Activated CD8-positive, alpha-beta memory T cell treated with anti-CD3 and anti-CD28 coated beads for 24 hours (primary cell): Measurements from ENCODE around the gene RYR2.
"Not testable (repeated sequence)": the region's sequence is repeated elsewhere in the genome, so short reads cannot be mapped to it uniquely, and the experiment has no call there.

Experiments
- DNase-seq: peaks from one replicate; pipeline ENCODE4 v3.0.0-alpha.2; 2020

Gene RYR2

GRCh38 chr1:237371477-237371876, 329.5 kb downstream of the RYR2 start:
- DNase-seq, result not testable (repeated sequence)

GRCh38 chr1:237383791-237384190, 341.8 kb downstream of the RYR2 start:
- no peak for DNase-seq

- DNase-seq, result no peak
Measured at GRCh38 chr1:237384213-237384612, 342.2 kb downstream of the RYR2 start.

GRCh38 chr1:237386362-237387143, 344.6 kb downstream of the RYR2 start:
- DNase-seq, result no peak

- no peak for DNase-seq
Measured at GRCh38 chr1:237387144-237387505, 345.1 kb downstream of the RYR2 start.

GRCh38 chr1:237390823-237391222, 348.8 kb downstream of the RYR2 start:
- no peak for DNase-seq

- DNase-seq, result no peak
Measured at GRCh38 chr1:237393632-237394031, 351.6 kb downstream of the RYR2 start.

GRCh38 chr1:237394281-237394680, 352.3 kb downstream of the RYR2 start:
- no peak for DNase-seq

GRCh38 chr1:237396426-237396825, 354.4 kb downstream of the RYR2 start:
- DNase-seq, result no peak

GRCh38 chr1:237398751-237399150, 356.8 kb downstream of the RYR2 start:
- no peak for DNase-seq

- DNase-seq, result no peak
Measured at GRCh38 chr1:237405912-237406311, 363.9 kb downstream of the RYR2 start.

- no peak for DNase-seq
Measured at GRCh38 chr1:237411621-237412020, 369.6 kb downstream of the RYR2 start.

GRCh38 chr1:237416924-237417655, 375.1 kb downstream of the RYR2 start:
- no peak for DNase-seq

- DNase-seq, result no peak
Measured at GRCh38 chr1:237428809-237429208, 386.8 kb downstream of the RYR2 start.

GRCh38 chr1:237429252-237429651, 387.3 kb downstream of the RYR2 start:
- DNase-seq, result no peak

GRCh38 chr1:237431448-237431847, 389.5 kb downstream of the RYR2 start:
- no peak for DNase-seq

- DNase-seq, result no peak
Measured at GRCh38 chr1:237440346-237440745, 398.4 kb downstream of the RYR2 start.

GRCh38 chr1:237444120-237444790, 402.3 kb downstream of the RYR2 start:
- DNase-seq, result no peak

- no peak for DNase-seq
Measured at GRCh38 chr1:237448042-237448441, 406.1 kb downstream of the RYR2 start.

- DNase-seq, result no peak
Measured at GRCh38 chr1:237457573-237457972, 415.6 kb downstream of the RYR2 start.

- DNase-seq, result no peak
Measured at GRCh38 chr1:237467320-237467719, 425.3 kb downstream of the RYR2 start.

GRCh38 chr1:237470712-237471338, 428.8 kb downstream of the RYR2 start:
- no peak for DNase-seq

GRCh38 chr1:237471377-237471776, 429.4 kb downstream of the RYR2 start:
- no peak for DNase-seq
